Stomach (tissue), 19 donors: ENCODE measurements around the gene DGKA. TPM values are rescaled to one million over a fixed set of nuclear protein-coding genes. Genes with fewer than 3 reads are reported as not detected.

Source experiments
- DNase-seq, 2 donors: peaks; one replicate each; pipeline versions ENCODE4 v3.0.0 to v3.0.0-alpha.2; 2013 to 2019
- H3K27ac ChIP-seq, 5 donors: fragments of 200-600 bp in 4 of 5; sonication (generic) in 4 of 5; one replicate each; pipeline ENCODE4 v1.5.1; 2013 to 2019; ENCODE audit warnings: mild to moderate bottlenecking in 1 of 5, moderate library complexity in 1 of 5
- H3K27me3 ChIP-seq, 3 donors: fragments of 200-600 bp; sonication (generic); one replicate each; pipeline ENCODE4 v1.5.1; 2017 to 2019; ENCODE audit warnings: mixed run types in 1 of 3
- H3K36me3 ChIP-seq, 4 donors: fragments of 200-600 bp; sonication (generic); 1 replicate in 3 of 4; 2 replicates in 1 of 4; pipeline ENCODE4 v1.5.1; 2016 to 2019
- H3K4me1 ChIP-seq, 4 donors: fragments of 200-600 bp; sonication (generic); one replicate each; pipeline ENCODE4 v1.5.1; 2016 to 2019
- H3K4me3 ChIP-seq, 4 donors: fragments of 200-600 bp; sonication (generic) in 3 of 4; one replicate each; pipeline ENCODE4 v1.5.1; 2016 to 2019; ENCODE audit warnings: mild to moderate bottlenecking in 1 of 4
- H3K9me3 ChIP-seq, 4 donors: fragments of 200-600 bp; sonication (generic); one replicate each; pipeline ENCODE4 v1.5.1; 2016 to 2019
- CTCF ChIP-seq, 7 experiments: fragments of 450-650 bp in 4 of 7; fragments of 200-600 bp in 3 of 7; sonication (generic) in 3 of 7; IDR thresholded peaks; one replicate each; pipeline ENCODE4 v1.5.1; 2016 to 2019; ENCODE audit warnings: antibody characterized with exemption in 7 of 7, control low read depth in 2 of 7, mild to moderate bottlenecking in 1 of 7
- EP300 ChIP-seq: sonication (generic); formaldehyde crosslinking; IDR thresholded peaks from one replicate; pipeline ENCODE4 v1.6.1; 2017; ENCODE audit warnings: antibody characterized with exemption
- POLR2A ChIP-seq, 4 donors: fragments of 450-650 bp; IDR thresholded peaks; one replicate each; pipeline ENCODE4 v1.6.1; 2016; ENCODE audit warnings: antibody characterized with exemption in 4 of 4, control low read depth in 2 of 4, mild to moderate bottlenecking in 1 of 4, moderate library complexity in 1 of 4
- POLR2AphosphoS5 ChIP-seq, 3 donors: sonication (generic); formaldehyde crosslinking; IDR thresholded peaks; one replicate each; pipeline ENCODE4 v1.6.1; 2016; ENCODE audit warnings: antibody characterized with exemption in 3 of 3
- WGBS, 5 donors: extraction: QIAGEN DNeasy Blood & Tissue Kit in 3 of 5; methylation state at CpG; one replicate each; pipeline versions ENCODE4 v1.1.5 to v1.1.7; 2013 to 2018; 5-methylcytosine and 5-hydroxymethylcytosine counted together
- intact Hi-C: fragments of 100-400 bp; cut with DNase I; formaldehyde crosslinking; loops from one replicate; pipeline ENCODE4 v1.15.1; 2023; ENCODE audit warnings: low total_unique reads
- long read RNA-seq, 10 donors: transcript quantifications; one replicate each; lab custom pipeline, GENCODE V29; 2026
- polyA plus RNA-seq, 3 donors: library from polyadenylated mRNA; stranded (reverse); fragments of 200-250 nt; gene quantifications; one replicate each; pipeline ENCODE4 v1.2.3, GENCODE V29; 2013
- total RNA-seq, 5 donors: library from RNA; depleted of rRNA; stranded (reverse); fragments of >200 nt; gene quantifications; one replicate each; pipeline versions ENCODE4 v1.1.0 to v1.2.3, GENCODE V29; 2014 to 2016
- donor health status: healthy with polysubstance abuse.
- donor health status: Bipolar disorder and iron deficiency.
- donor health status: healthy.

The DGKA gene
- total RNA-seq (100 to 1,000 TPM in 1 of 5 donors, 10 to 100 TPM in 4; 56.0 to 418 (median 92.0) TPM), polyA plus RNA-seq (100 to 1,000 TPM in 1 of 3 donors, 10 to 100 TPM in 2; 13.0 to 123 (median 27.6) TPM)
- long read RNA-seq, donor 1, partial matches to known transcripts: 0 of 1 reads
- long read RNA-seq, donor 1, other reads (novel, unspliced or antisense): 0 of 1 reads
- long read RNA-seq, donor 2, partial matches to known transcripts: 0 of 1 reads
- long read RNA-seq, donor 2, other reads (novel, unspliced or antisense): 0 of 1 reads
- long read RNA-seq, donor 3: 0 reads
- long read RNA-seq, donor 4: 0 reads
- long read RNA-seq, donor 5: 0 reads
- long read RNA-seq, donor 6, partial matches to known transcripts: 0 of 1 reads
- long read RNA-seq, donor 6, other reads (novel, unspliced or antisense): 0 of 1 reads
- long read RNA-seq, donor 7: 0 reads
- long read RNA-seq, donor 8: 0 reads
- long read RNA-seq, donor 9, partial matches to known transcripts: 0 of 1 reads
- long read RNA-seq, donor 9, other reads (novel, unspliced or antisense): 0 of 1 reads
- long read RNA-seq, donor 10: 0 reads

- peaks cover 40 to 75% (median 60%) of the 10 kb centered on the region in 4 donors for H3K4me1 ChIP-seq
- DNase-seq: peak; percentile 45 to 86
- intact Hi-C loops: no loop called here
- TF ChIP-seq POLR2AphosphoS5 (IDR thresholded peaks at IDR 0.05) (peak in 1 of 3 donors; percentile 5), POLR2A (IDR thresholded peaks at IDR 0.05) (no peak), CTCF (IDR thresholded peaks at IDR 0.05) (peak in 5 of 7 experiments; percentile 37 to 57 (median 55)), EP300 (no peak)
- peak within 1 kb of the TSS; percentile 67 to 99 (median 96) for H3K27ac ChIP-seq
- H3K36me3 ChIP-seq: no peaks in the 10 kb centered on the region
- no peaks in the 10 kb centered on the region for H3K27me3 ChIP-seq
- 30 to 51% (median 35%) methylated on average over 3 of the region's 3 CpGs for WGBS, 5 donors
- H3K9me3 ChIP-seq: no peaks in the 10 kb centered on the region
- peak within 1 kb of the TSS; percentile 65 to 76 (median 71) for H3K4me3 ChIP-seq
Measured at GRCh38 chr12:55930771-55931316, at the start of gene DGKA. DGKA (plus strand) TSS chr12:55931162; CDS start chr12:55936504, 5,342 bp downstream.

DNA sequence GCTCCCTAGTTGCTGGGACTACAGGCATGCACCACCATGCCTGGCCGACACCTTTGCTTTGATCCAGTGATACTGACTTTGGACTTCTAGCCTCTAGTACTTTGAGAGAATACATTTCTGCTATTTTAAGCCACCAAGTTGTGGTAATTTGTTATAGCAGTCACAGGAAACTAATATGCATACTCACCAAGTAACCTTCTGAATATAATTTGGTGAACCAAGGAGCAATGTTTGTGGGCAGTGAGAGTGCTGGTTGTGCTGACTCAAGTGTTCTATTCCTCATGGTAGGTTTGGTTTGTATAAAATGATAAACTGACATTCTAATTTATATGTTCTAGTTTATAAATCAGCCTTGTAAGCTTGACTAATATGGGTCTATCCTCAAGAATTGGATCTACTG is 45.8 kb upstream of the DGKA start:
- Histone ChIP-seq H3K27ac (no peak overlapping the region), H3K9me3 (no peaks in the 10 kb centered on the region), H3K36me3 (no peaks in the 10 kb centered on the region), H3K4me3 (no peak overlapping the region), H3K4me1 (no peaks in the 10 kb centered on the region), H3K27me3 (no peaks in the 10 kb centered on the region)
- intact Hi-C loops: no loop called here
- TF ChIP-seq POLR2A (IDR thresholded peaks at IDR 0.05) (no peak), EP300 (no peak)
- DNase-seq: no peak
- 75 to 89% (median 84%) methylated on average over 1 of the region's 1 CpG for WGBS, 5 donors

GRCh38 chr12:55891310-55891709 is 39.7 kb upstream of the DGKA start:
- no peak overlapping the region for H3K27ac ChIP-seq
- 78 to 96% (median 92%) methylated on average over 4 of the region's 4 CpGs for WGBS, 5 donors
- TF ChIP-seq POLR2AphosphoS5 (IDR thresholded peaks at IDR 0.05): no peak
- no peak for TF ChIP-seq EP300
- TF ChIP-seq CTCF (IDR thresholded peaks at IDR 0.05): no peak
- TF ChIP-seq POLR2A (IDR thresholded peaks at IDR 0.05): no peak
- no peaks in the 10 kb centered on the region for H3K4me1 ChIP-seq
- DNase-seq: no peak
- H3K4me3 ChIP-seq: no peak overlapping the region
- intact Hi-C loops: no loop called here
- H3K36me3 ChIP-seq: no peaks in the 10 kb centered on the region
- H3K27me3 ChIP-seq: no peaks in the 10 kb centered on the region
- H3K9me3 ChIP-seq: no peaks in the 10 kb centered on the region

DNA sequence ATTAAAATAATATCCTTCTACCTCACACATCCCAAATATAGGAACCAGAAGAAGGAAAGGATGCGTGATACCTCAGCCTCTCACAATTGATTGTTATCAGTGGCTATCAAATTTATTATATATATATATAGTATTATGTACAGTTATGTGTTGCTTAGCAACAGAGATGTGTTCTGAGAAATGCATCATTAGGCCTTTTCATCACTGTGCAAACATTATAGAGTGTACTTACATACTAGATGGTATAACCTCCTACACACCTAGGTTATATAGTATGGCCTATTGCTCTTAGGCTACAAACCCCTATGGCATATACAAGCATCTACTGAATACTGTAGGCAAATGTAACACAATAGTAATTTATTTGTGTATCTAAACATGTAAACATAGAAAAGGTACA is 37.2 kb upstream of the DGKA start:
- intact Hi-C loops: no loop called here
- DNase-seq: no peak
- Histone ChIP-seq H3K9me3 (no peaks in the 10 kb centered on the region), H3K4me1 (no peaks in the 10 kb centered on the region), H3K27ac (no peak overlapping the region), H3K27me3 (no peaks in the 10 kb centered on the region), H3K4me3 (no peak overlapping the region), H3K36me3 (no peaks in the 10 kb centered on the region)
- TF ChIP-seq POLR2A (IDR thresholded peaks at IDR 0.05) (no peak), EP300 (no peak), POLR2AphosphoS5 (IDR thresholded peaks at IDR 0.05) (no peak), CTCF (IDR thresholded peaks at IDR 0.05) (no peak)
- 85 to 96% (median 95%) methylated on average over 1 of the region's 1 CpG for WGBS, 5 donors
